IMR-90 (cell line): ENCODE results near the gene GALNT9. TPM values are rescaled to one million over a fixed set of nuclear protein-coding genes. Genes with fewer than 3 reads are reported as not detected.

Experiments
- ATAC-seq: fragments of 200-7000 bp; cut with Tn5 transposase; 2 replicates; pipeline ENCODE4 v1.9.1; 2020; ENCODE audit warnings: low read depth, mild to moderate bottlenecking, moderate library complexity
- BruUV-seq: library from RNA; stranded (reverse); fragments of 400-500 nt; replicated peaks from 2 replicates; lab custom pipeline; 2021; lab: Mats Ljungman, UMichigan
- CTCF ChIA-PET: fragments of 300-600 bp; formaldehyde crosslinking; extraction: SDS; loops from one replicate; lab custom pipeline; 2021; ENCODE audit warnings: antibody characterized with exemption; lab: Yijun Ruan, JAX
- POLR2A ChIA-PET: fragments of 300-600 bp; sonication (Branson Sonifier 250); formaldehyde crosslinking; loops from one replicate; lab custom pipeline; 2022; ENCODE audit warnings: antibody characterized with exemption; ENCODE audit not compliant: unreplicated experiment; lab: Charles Lee
- DNase-seq: peaks from one replicate; pipeline ENCODE4 v3.0.0; 2013
- H2AFZ ChIP-seq: replicated peaks from 2 replicates; pipeline ENCODE3; 2013; ENCODE audit warnings: low read length, mild to moderate bottlenecking; ENCODE audit not compliant: poor library complexity
- H2AK5ac ChIP-seq: 2 replicates; pipeline ENCODE4 v1.6.1; 2013; ENCODE audit warnings: low read depth, low read length, inconsistent platforms
- H2AK9ac ChIP-seq: replicated peaks from 2 replicates; pipeline ENCODE3; 2013; ENCODE audit warnings: mild to moderate bottlenecking, low read depth, low read length, moderate library complexity; ENCODE audit not compliant: poor library complexity
- H2BK120ac ChIP-seq: 2 replicates; pipeline ENCODE4 v1.6.1; 2013; ENCODE audit warnings: low read depth, low read length, inconsistent platforms
- H2BK15ac ChIP-seq: 3 replicates; pipeline ENCODE4 v1.6.1; 2013; ENCODE audit warnings: low read depth, low read length, inconsistent platforms
- H2BK20ac ChIP-seq: 2 replicates; pipeline ENCODE4 v1.6.1; 2013; ENCODE audit warnings: low read depth, mild to moderate bottlenecking, inconsistent platforms, low read length, moderate library complexity
- H2BK5ac ChIP-seq: 2 replicates; pipeline ENCODE4 v1.6.1; 2013; ENCODE audit warnings: mild to moderate bottlenecking, low read depth, low read length, inconsistent platforms; ENCODE audit not compliant: poor library complexity, severe bottlenecking
- H3K14ac ChIP-seq: replicated peaks from 2 replicates; pipeline ENCODE4 v1.6.1; 2013; ENCODE audit warnings: low read depth, low read length, inconsistent platforms
- H3K18ac ChIP-seq: 2 replicates; pipeline ENCODE4 v1.6.1; 2013; ENCODE audit warnings: low read depth, low read length, control low read depth
- H3K23ac ChIP-seq: 2 replicates; pipeline ENCODE4 v1.6.1; 2013; ENCODE audit warnings: low read depth, low read length, inconsistent platforms
- H3K27ac ChIP-seq: 2 replicates; pipeline ENCODE4 v1.5.1; 2013; ENCODE audit warnings: mild to moderate bottlenecking, control low read depth, low read length; ENCODE audit not compliant: insufficient read depth
- H3K27me3 ChIP-seq: 2 replicates; pipeline ENCODE4 v1.6.1; 2013; ENCODE audit warnings: low read length; ENCODE audit not compliant: control insufficient read depth, insufficient read depth
- H3K36me3 ChIP-seq: 2 replicates; pipeline ENCODE4 v1.6.1; 2013; ENCODE audit warnings: low read length, mixed read lengths; ENCODE audit not compliant: control insufficient read depth, insufficient read depth
- H3K4ac ChIP-seq: 2 replicates; pipeline ENCODE4 v1.6.1; 2013; ENCODE audit warnings: low read depth, low read length, inconsistent platforms
- H3K4me1 ChIP-seq: 2 replicates; pipeline ENCODE4 v1.6.1; 2013; ENCODE audit warnings: low read length, mixed read lengths; ENCODE audit not compliant: control insufficient read depth, insufficient read depth
- H3K4me2 ChIP-seq: 2 replicates; pipeline ENCODE4 v1.6.1; 2013; ENCODE audit warnings: low read depth, mild to moderate bottlenecking, control low read depth, low read length, moderate library complexity
- H3K4me3 ChIP-seq: 2 replicates; pipeline ENCODE4 v1.5.1; 2013; ENCODE audit warnings: low read depth, mild to moderate bottlenecking, control low read depth, low read length, moderate library complexity; ENCODE audit not compliant: insufficient read depth
- H3K56ac ChIP-seq: 2 replicates; pipeline ENCODE4 v1.6.1; 2013; ENCODE audit warnings: low read length, inconsistent platforms; ENCODE audit not compliant: insufficient read depth; ENCODE audit errors: extremely low read depth
- H3K79me1 ChIP-seq, 2 experiments: 2 replicates each; pipeline ENCODE4 v1.6.1; 2013; ENCODE audit warnings: low read length in 2 of 2, inconsistent platforms in 1 of 2, low read depth in 1 of 2
- H3K9ac ChIP-seq: 2 replicates; pipeline ENCODE4 v1.6.1; 2013; ENCODE audit warnings: low read depth, low read length, control low read depth
- H3K9me1 ChIP-seq: 2 replicates; pipeline ENCODE4 v1.6.1; 2013; ENCODE audit warnings: low read length, inconsistent platforms; ENCODE audit not compliant: insufficient read depth
- H3K9me3 ChIP-seq: 2 replicates; pipeline ENCODE4 v1.6.1; 2013; ENCODE audit warnings: low read length; ENCODE audit not compliant: control insufficient read depth, insufficient read depth
- H4K20me1 ChIP-seq: 2 replicates; pipeline ENCODE4 v1.6.1; 2013; ENCODE audit warnings: low read length, inconsistent platforms; ENCODE audit not compliant: insufficient read depth
- H4K5ac ChIP-seq: 2 replicates; pipeline ENCODE4 v1.6.1; 2013; ENCODE audit warnings: mild to moderate bottlenecking, low read depth, low read length, control low read depth
- H4K8ac ChIP-seq, 2 experiments: 2 replicates each; pipeline ENCODE4 v1.6.1; 2013; ENCODE audit warnings: low read depth in 2 of 2, low read length in 2 of 2, control low read depth in 1 of 2, inconsistent platforms in 1 of 2
- H4K91ac ChIP-seq: 2 replicates; pipeline ENCODE4 v1.6.1; 2013; ENCODE audit warnings: low read depth, low read length, inconsistent platforms; ENCODE audit not compliant: insufficient read depth
- BHLHE40 ChIP-seq: fragments of 150-350 bp; IDR thresholded peaks from 2 replicates; pipeline ENCODE4 v1.6.1; 2016; ENCODE audit warnings: mild to moderate bottlenecking, low read depth, low read length
- CEBPB ChIP-seq: IDR thresholded peaks from 2 replicates; pipeline ENCODE4 v1.6.1; 2012; ENCODE audit warnings: low read depth, low read length, improper control_type of control experiment
- CHD1 ChIP-seq: IDR thresholded peaks from 2 replicates; pipeline ENCODE4 v1.6.1; 2012; ENCODE audit warnings: low read depth, low read length, improper control_type of control experiment
- ELK1 ChIP-seq: fragments of 150-350 bp; IDR thresholded peaks from 2 replicates; pipeline ENCODE4 v1.6.1; 2016; ENCODE audit warnings: low read depth, mild to moderate bottlenecking, low read length, moderate library complexity, borderline replicate concordance
- FOS ChIP-seq: fragments of 150-350 bp; IDR thresholded peaks from 2 replicates; pipeline ENCODE4 v1.6.1; 2016; ENCODE audit warnings: low read depth, low read length
- MAFK ChIP-seq: IDR thresholded peaks from 2 replicates; pipeline ENCODE4 v1.6.1; 2012; ENCODE audit warnings: low read depth, low read length, improper control_type of control experiment
- MAZ ChIP-seq: IDR thresholded peaks from 2 replicates; pipeline ENCODE4 v1.6.1; 2012; ENCODE audit warnings: low read depth, mild to moderate bottlenecking, low read length, improper control_type of control experiment, moderate library complexity, borderline replicate concordance
- MXI1 ChIP-seq: IDR thresholded peaks from 2 replicates; pipeline ENCODE4 v1.6.1; 2012; ENCODE audit warnings: low read depth, mild to moderate bottlenecking, low read length, moderate library complexity, borderline replicate concordance
- NFE2L2 ChIP-seq: fragments of 150-350 bp; IDR thresholded peaks from 2 replicates; pipeline ENCODE4 v1.6.1; 2016; ENCODE audit warnings: low read depth, mild to moderate bottlenecking, low read length
- POLR2A ChIP-seq: IDR thresholded peaks from 2 replicates; pipeline ENCODE4 v1.6.1; 2012; ENCODE audit warnings: mild to moderate bottlenecking, low read depth, low read length
- RAD21 ChIP-seq: IDR thresholded peaks from 2 replicates; pipeline ENCODE4 v1.6.1; 2012; ENCODE audit warnings: low read length, improper control_type of control experiment
- RCOR1 ChIP-seq: IDR thresholded peaks from 2 replicates; pipeline ENCODE4 v1.6.1; 2012; ENCODE audit warnings: mild to moderate bottlenecking, low read length, improper control_type of control experiment; ENCODE audit not compliant: insufficient replicate concordance
- SMC3 ChIP-seq: fragments of 150-350 bp; IDR thresholded peaks from 2 replicates; pipeline ENCODE4 v1.6.1; 2016; ENCODE audit warnings: low read depth, mild to moderate bottlenecking, antibody characterized with exemption, low read length, moderate library complexity
- WGBS, 2 experiments: methylation state at CpG; one replicate each; pipeline versions ENCODE4 v1.1.5 to v1.1.7; 2013; ENCODE audit warnings: missing lambda C conversion rate in 2 of 2; ENCODE audit not compliant: insufficient read length in 1 of 2; ENCODE audit errors: extremely low coverage in 2 of 2; 5-methylcytosine and 5-hydroxymethylcytosine counted together
- dilution Hi-C: fragments of 300-500 bp; cut with HindIII; formaldehyde crosslinking; loops from one replicate; pipeline ENCODE4 v1.14.3; 2018; ENCODE audit warnings: low sequenced_read_pairs; ENCODE audit not compliant: unreplicated experiment
- in situ Hi-C: fragments of 300-500 bp; cut with MboI; formaldehyde crosslinking; loops from 3 replicates; pipeline ENCODE4 v1.14.3; 2019; ENCODE audit warnings: low sequenced_read_pairs, inconsistent platforms, mixed read lengths
- intact Hi-C: fragments of 100-400 bp; cut with micrococcal nuclease; formaldehyde crosslinking; loops from 2 replicates; pipeline ENCODE4 v1.10.0; 2022
- polyA plus RNA-seq, 3 experiments: library from polyadenylated mRNA; depleted of rRNA; stranded (reverse); fragments of >200 nt; gene quantifications; 2 replicates each; pipeline ENCODE4 v1.2.3, GENCODE V29; 2012; ENCODE audit warnings: low replicate concordance in 1 of 3
- total RNA-seq: library from RNA; depleted of rRNA; stranded (reverse); fragments of >200 nt; gene quantifications from 2 replicates; pipeline ENCODE4 v1.2.3, GENCODE V29; 2012
- TF ChIP-seq, protein P1 (sequence below): fragments of 150-350 bp; IDR thresholded peaks from 2 replicates; pipeline ENCODE4 v1.6.1; 2017; ENCODE audit warnings: mild to moderate bottlenecking, antibody characterized with exemption, low read length, low read depth
- TF ChIP-seq, protein P2 (sequence below): conservative IDR thresholded peaks from 2 replicates; pipeline ENCODE4 v1.5.1; 2012; ENCODE audit warnings: mild to moderate bottlenecking, low read depth, low read length, improper control_type of control experiment

GALNT9 gene
- total and polyA plus RNA-seq, 2 of the 4 experiments (the other 2 are of a cell fraction) = under 0.01 to 0.12 TPM

GRCh38 chr12:132155771-132156572 lies 173.4 kb downstream of the GALNT9 start:
- Histone ChIP-seq H2AK5ac (peak overlapping the region; percentile 16; the same call in 1 of the 2 replicates), H4K91ac (no peak overlapping the region), H2BK20ac (no peak overlapping the region), H2BK15ac (no peak overlapping the region), H3K4me1 (no peaks in the 10 kb centered on the region), H2AK9ac (no peak overlapping the region), H3K4ac (no peak overlapping the region), H4K8ac (no peak overlapping the region), H3K9ac (no peak overlapping the region), H3K36me3 (peaks cover 18% of the 10 kb centered on the region), H3K18ac (no peak overlapping the region), H2AFZ (no peak overlapping the region), H3K56ac (no peak overlapping the region), H3K9me1 (peaks cover 16% of the 10 kb centered on the region; the same call in 1 of the 2 replicates), H3K4me2 (no peak overlapping the region), H4K20me1 (peaks cover 18% of the 10 kb centered on the region), H2BK120ac (no peak overlapping the region), H3K14ac (no peak overlapping the region), H4K5ac (no peak overlapping the region), H3K9me3 (no peaks in the 10 kb centered on the region), H3K27me3 (no peaks in the 10 kb centered on the region; the same call in 1 of the 2 replicates), H3K79me1 (no peaks in the 10 kb centered on the region), H3K27ac (no peak overlapping the region), H3K4me3 (no peak overlapping the region), H2BK5ac (peak overlapping the region; percentile 95), H3K23ac (no peak overlapping the region)
- BruUV-seq = no TSS peak
- intact Hi-C loops = loop anchor here (2.0 kb wide), 1 partner anchor 259 kb away; no protein-coding TSS in a partner anchor
- DNase-seq (no peak), ATAC-seq (no peak)
- POLR2A ChIA-PET = no interaction called here
- WGBS, 2 experiments = 96% methylated on average over 5 of the region's 10 CpGs; no CpG with 5 or more reads in 1 of the 2 experiments
- dilution Hi-C loops = no loop called here
- CTCF ChIA-PET = no interaction called here
- in situ Hi-C loops = no loop called here
- no peak for TF ChIP-seq FOS
- TF ChIP-seq, protein P1, sequence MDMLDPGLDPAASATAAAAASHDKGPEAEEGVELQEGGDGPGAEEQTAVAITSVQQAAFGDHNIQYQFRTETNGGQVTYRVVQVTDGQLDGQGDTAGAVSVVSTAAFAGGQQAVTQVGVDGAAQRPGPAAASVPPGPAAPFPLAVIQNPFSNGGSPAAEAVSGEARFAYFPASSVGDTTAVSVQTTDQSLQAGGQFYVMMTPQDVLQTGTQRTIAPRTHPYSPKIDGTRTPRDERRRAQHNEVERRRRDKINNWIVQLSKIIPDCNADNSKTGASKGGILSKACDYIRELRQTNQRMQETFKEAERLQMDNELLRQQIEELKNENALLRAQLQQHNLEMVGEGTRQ = no peak
- no peak for TF ChIP-seq CHD1
- TF ChIP-seq, protein P2, sequence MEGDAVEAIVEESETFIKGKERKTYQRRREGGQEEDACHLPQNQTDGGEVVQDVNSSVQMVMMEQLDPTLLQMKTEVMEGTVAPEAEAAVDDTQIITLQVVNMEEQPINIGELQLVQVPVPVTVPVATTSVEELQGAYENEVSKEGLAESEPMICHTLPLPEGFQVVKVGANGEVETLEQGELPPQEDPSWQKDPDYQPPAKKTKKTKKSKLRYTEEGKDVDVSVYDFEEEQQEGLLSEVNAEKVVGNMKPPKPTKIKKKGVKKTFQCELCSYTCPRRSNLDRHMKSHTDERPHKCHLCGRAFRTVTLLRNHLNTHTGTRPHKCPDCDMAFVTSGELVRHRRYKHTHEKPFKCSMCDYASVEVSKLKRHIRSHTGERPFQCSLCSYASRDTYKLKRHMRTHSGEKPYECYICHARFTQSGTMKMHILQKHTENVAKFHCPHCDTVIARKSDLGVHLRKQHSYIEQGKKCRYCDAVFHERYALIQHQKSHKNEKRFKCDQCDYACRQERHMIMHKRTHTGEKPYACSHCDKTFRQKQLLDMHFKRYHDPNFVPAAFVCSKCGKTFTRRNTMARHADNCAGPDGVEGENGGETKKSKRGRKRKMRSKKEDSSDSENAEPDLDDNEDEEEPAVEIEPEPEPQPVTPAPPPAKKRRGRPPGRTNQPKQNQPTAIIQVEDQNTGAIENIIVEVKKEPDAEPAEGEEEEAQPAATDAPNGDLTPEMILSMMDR = no peak
- no peak for TF ChIP-seq CEBPB
- no peak for TF ChIP-seq MAFK
- no peak for TF ChIP-seq POLR2A
- TF ChIP-seq BHLHE40 = no peak
- no peak for TF ChIP-seq MAZ
- TF ChIP-seq RCOR1 = no peak
- no peak for TF ChIP-seq ELK1
- no peak for TF ChIP-seq NFE2L2
- no peak for TF ChIP-seq MXI1
- TF ChIP-seq SMC3 = no peak
- TF ChIP-seq RAD21 = no peak
